K562 treated with DMSO at 1 percent for 24 hours (cell line): Measurements from ENCODE around the gene TUT4. TPM values are rescaled to one million over a fixed set of nuclear protein-coding genes. Genes with fewer than 3 reads are reported as not detected.

Source experiments
- total RNA-seq: library from RNA; unstranded; fragments of 300-600 nt; gene quantifications from 2 replicates; pipeline ENCODE4 v1.2.3, GENCODE V29; 2022; ENCODE audit warnings: low read depth; ENCODE audit not compliant: insufficient read depth

TUT4 gene
- 36.4 and 43.2 TPM in 2 replicates for total RNA-seq

GRCh38 chr1:52552505-52553361 is at the start of gene TUT4:
TUT4 (minus strand) TSS chr1:52553092; CDS start chr1:52526280, 26,812 bp downstream.

GRCh38 chr1:52601991-52602855 is 49.3 kb upstream of the TUT4 start, which contains the start of gene GPX7:
GPX7 (plus strand) TSS chr1:52602371; CDS start chr1:52602410, 39 bp downstream.

GRCh38 chr1:52404116-52404974 is 148.5 kb downstream of the TUT4 start, which contains the start of the genes ORC1 and PRPF38A:
ORC1 (minus strand) TSS chr1:52404423; CDS start chr1:52402223, 2,200 bp downstream.
PRPF38A (plus strand) TSS chr1:52404602; CDS start chr1:52404750, 148 bp downstream.

Other genes starting within 250 kb of the TUT4 start
- 39.6 and 40.8 TPM in 2 replicates for gene CC2D1B, start 186.9 kb downstream of the TUT4 start, total RNA-seq
- gene ORC1, start 148.7 kb downstream of the TUT4 start, total RNA-seq = 43.4 and 43.8 TPM in 2 replicates
- 38.2 and 39.0 TPM in 2 replicates for gene PRPF38A, start 148.5 kb downstream of the TUT4 start, total RNA-seq
- gene GPX7, start 49.3 kb upstream of the TUT4 start, total RNA-seq = not detected in 2 replicates
- gene SHISAL2A, start 80.1 kb upstream of the TUT4 start, total RNA-seq = not detected in 2 replicates
- 16.2 and 18.8 TPM in 2 replicates for gene COA7, start 145.3 kb upstream of the TUT4 start, total RNA-seq
- gene ZYG11B, start 173.4 kb upstream of the TUT4 start, total RNA-seq = 10.2 and 15.3 TPM in 2 replicates